Loucy (cell line): Measurements from ENCODE around the gene UBAC2.

Experiments
- H2AFZ ChIP-seq: fragments of 200-600 bp; sonication (generic); 2 replicates; pipeline ENCODE4 v1.6.0; 2016; ENCODE audit warnings: antibody characterized with exemption, mild to moderate bottlenecking, low read length, moderate library complexity
- H3F3A ChIP-seq: fragments of 200-600 bp; 2 replicates; pipeline ENCODE4 v1.6.0; 2016; ENCODE audit warnings: antibody characterized with exemption, low read depth, mild to moderate bottlenecking
- H3K27me3 ChIP-seq: fragments of 200-600 bp; sonication (generic); 2 replicates; pipeline ENCODE4 v1.6.1; 2014; ENCODE audit warnings: low read length, mild to moderate bottlenecking; ENCODE audit not compliant: insufficient read depth, poor library complexity, severe bottlenecking
- H3K36me3 ChIP-seq: fragments of 200-600 bp; sonication (generic); 2 replicates; pipeline ENCODE4 v1.6.1; 2016; ENCODE audit warnings: low read length; ENCODE audit not compliant: insufficient read depth
- H3K4me1 ChIP-seq: fragments of 200-600 bp; sonication (generic); 2 replicates; pipeline ENCODE4 v1.5.1; 2014; ENCODE audit warnings: low read length, mild to moderate bottlenecking; ENCODE audit not compliant: insufficient read depth, poor library complexity, severe bottlenecking
- H3K4me2 ChIP-seq: fragments of 200-600 bp; sonication (generic); 2 replicates; pipeline ENCODE4 v1.6.0; 2014; ENCODE audit warnings: antibody characterized with exemption, low read length, low read depth, mild to moderate bottlenecking; ENCODE audit not compliant: poor library complexity, severe bottlenecking
- H3K4me3 ChIP-seq: fragments of 200-600 bp; sonication (generic); 2 replicates; pipeline ENCODE4 v1.5.1; 2014; ENCODE audit warnings: low read length, mild to moderate bottlenecking, mixed read lengths; ENCODE audit not compliant: poor library complexity, severe bottlenecking
- H3K79me2 ChIP-seq: fragments of 200-600 bp; sonication (generic); 2 replicates; pipeline ENCODE4 v1.6.1; 2014; ENCODE audit warnings: low read length; ENCODE audit not compliant: insufficient read depth
- H3K9ac ChIP-seq: fragments of 200-600 bp; sonication (generic); 2 replicates; pipeline ENCODE4 v1.6.0; 2014; ENCODE audit warnings: mild to moderate bottlenecking, low read depth, low read length, moderate library complexity; ENCODE audit not compliant: poor library complexity, severe bottlenecking
- H3K9me2 ChIP-seq: fragments of 200-600 bp; sonication (generic); replicated peaks from 2 replicates; pipeline ENCODE4 v1.6.1; 2016; ENCODE audit warnings: low read depth, low read length, mixed read lengths
- H3K9me3 ChIP-seq: fragments of 200-600 bp; sonication (generic); 2 replicates; pipeline ENCODE4 v1.6.1; 2014; ENCODE audit warnings: mild to moderate bottlenecking, antibody characterized with exemption, low read length, low read depth; ENCODE audit not compliant: insufficient read depth
- H4K20me1 ChIP-seq: fragments of 200-600 bp; sonication (generic); 2 replicates; pipeline ENCODE4 v1.6.0; 2014; ENCODE audit warnings: antibody characterized with exemption, low read length, mild to moderate bottlenecking; ENCODE audit not compliant: insufficient read depth, poor library complexity, severe bottlenecking
- CTCF ChIP-seq: fragments of 200-600 bp; sonication (generic); conservative IDR thresholded peaks from 2 replicates; pipeline ENCODE4 v1.5.1; 2014; ENCODE audit warnings: mild to moderate bottlenecking, antibody characterized with exemption, low read length
- EZH2phosphoT487 ChIP-seq: fragments of 200-600 bp; IDR thresholded peaks from 2 replicates; pipeline ENCODE4 v1.6.1; 2018; ENCODE audit warnings: antibody characterized with exemption, mild to moderate bottlenecking, moderate library complexity, borderline replicate concordance

Gene UBAC2

GRCh38 chr13:99218545-99218944, 17.9 kb downstream of the UBAC2 start:
- no peak overlapping the region for H2AFZ ChIP-seq
- H3K4me1 ChIP-seq, result peaks cover 84% of the 10 kb centered on the region
- peaks cover 5% of the 10 kb centered on the region for H3K9me3 ChIP-seq
- H3K27me3 ChIP-seq, result no peaks in the 10 kb centered on the region
- peaks cover 8% of the 10 kb centered on the region; the same call in 1 of the 2 replicates for H3K36me3 ChIP-seq
- H3K9ac ChIP-seq, result peak overlapping the region; percentile 59
- peak overlapping the region; percentile 23 for H3K4me3 ChIP-seq
- H3F3A ChIP-seq, result no peaks in the 10 kb centered on the region
- H4K20me1 ChIP-seq, result peaks cover 27% of the 10 kb centered on the region
- H3K4me2 ChIP-seq, result peak overlapping the region; percentile 61
- H3K9me2 ChIP-seq, result no peaks in the 10 kb centered on the region
- TF ChIP-seq EZH2phosphoT487 (no peak), CTCF (no peak)
- peaks cover 100% of the 10 kb centered on the region for H3K79me2 ChIP-seq

DNA sequence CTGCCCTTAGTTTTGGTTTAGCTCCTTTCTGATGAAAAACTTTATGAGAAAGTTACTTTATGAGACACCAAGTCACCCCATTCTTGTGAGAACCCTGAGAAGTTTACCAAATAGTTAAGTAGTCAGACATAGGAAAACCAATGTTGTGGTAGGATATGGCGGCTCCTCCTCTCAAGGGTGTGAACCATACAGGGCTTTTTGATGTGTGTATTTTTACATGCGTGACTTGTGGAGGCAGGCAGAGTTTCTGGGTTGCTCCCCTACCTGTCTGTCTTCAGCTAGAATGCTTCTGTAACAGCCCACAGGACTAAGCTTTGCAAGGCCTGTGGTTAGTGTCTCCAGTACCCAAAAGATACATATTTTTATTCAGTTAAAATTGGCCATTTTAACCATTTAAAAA, 18.3 kb downstream of the UBAC2 start:
- Histone ChIP-seq H3K79me2 (peaks cover 100% of the 10 kb centered on the region), H3K4me3 (peak overlapping the region; percentile 23), H3K9me3 (peaks cover 5% of the 10 kb centered on the region), H2AFZ (no peak overlapping the region), H3K27me3 (no peaks in the 10 kb centered on the region), H4K20me1 (peaks cover 27% of the 10 kb centered on the region), H3K4me2 (peak overlapping the region; percentile 61), H3K36me3 (peaks cover 8% of the 10 kb centered on the region; the same call in 1 of the 2 replicates), H3K9ac (peak overlapping the region; percentile 59), H3K9me2 (no peaks in the 10 kb centered on the region), H3F3A (no peaks in the 10 kb centered on the region), H3K4me1 (peaks cover 88% of the 10 kb centered on the region)
- TF ChIP-seq CTCF (no peak), EZH2phosphoT487 (no peak)

- no peaks in the 10 kb centered on the region for H3K9me2 ChIP-seq
- peaks cover 27% of the 10 kb centered on the region for H4K20me1 ChIP-seq
- H3K27me3 ChIP-seq, result no peaks in the 10 kb centered on the region
- TF ChIP-seq EZH2phosphoT487, result no peak
- peaks cover 8% of the 10 kb centered on the region; the same call in 1 of the 2 replicates for H3K36me3 ChIP-seq
- no peak overlapping the region for H3K4me3 ChIP-seq
- peaks cover 88% of the 10 kb centered on the region for H3K4me1 ChIP-seq
- H3K79me2 ChIP-seq, result peaks cover 100% of the 10 kb centered on the region
- no peaks in the 10 kb centered on the region for H3F3A ChIP-seq
- H2AFZ ChIP-seq, result no peak overlapping the region
- H3K9me3 ChIP-seq, result peaks cover 5% of the 10 kb centered on the region
- H3K9ac ChIP-seq, result peak overlapping the region; percentile 59
- H3K4me2 ChIP-seq, result peak overlapping the region; percentile 61
Measured at GRCh38 chr13:99220199-99220935, 19.7 kb downstream of the UBAC2 start.
